Stimulated activated naive CD8-positive, alpha-beta T cell treated with anti-CD3 and anti-CD28 coated beads, Interleukin-15, Interleukin-2, amounts not matched to agents 100 ng/mL and 50 ng/mL, for 24 hours (primary cell): ENCODE results near the gene CMYA5.
A peak's percentile ranks its signal among the peaks of the same experiment; 100 is the strongest.

Source experiments
- H3K27ac Mint-ChIP-seq: one replicate; pipeline ENCODE4 v1.8.0; 2021; ENCODE audit warnings: mild to moderate bottlenecking, mixed read lengths
- H3K27me3 Mint-ChIP-seq: one replicate; pipeline ENCODE4 v1.8.0; 2021; ENCODE audit warnings: mixed read lengths
- H3K36me3 Mint-ChIP-seq: one replicate; pipeline ENCODE4 v1.8.0; 2021; ENCODE audit warnings: low read depth, mixed read lengths
- H3K4me1 Mint-ChIP-seq: one replicate; pipeline ENCODE4 v1.8.0; 2021; ENCODE audit warnings: low read depth, mixed read lengths
- H3K4me3 Mint-ChIP-seq: one replicate; pipeline ENCODE4 v1.8.0; 2021; ENCODE audit warnings: mild to moderate bottlenecking, mixed read lengths
- H3K9me3 Mint-ChIP-seq: one replicate; pipeline ENCODE4 v1.8.0; 2021; ENCODE audit warnings: mixed read lengths

The CMYA5 gene

DNA sequence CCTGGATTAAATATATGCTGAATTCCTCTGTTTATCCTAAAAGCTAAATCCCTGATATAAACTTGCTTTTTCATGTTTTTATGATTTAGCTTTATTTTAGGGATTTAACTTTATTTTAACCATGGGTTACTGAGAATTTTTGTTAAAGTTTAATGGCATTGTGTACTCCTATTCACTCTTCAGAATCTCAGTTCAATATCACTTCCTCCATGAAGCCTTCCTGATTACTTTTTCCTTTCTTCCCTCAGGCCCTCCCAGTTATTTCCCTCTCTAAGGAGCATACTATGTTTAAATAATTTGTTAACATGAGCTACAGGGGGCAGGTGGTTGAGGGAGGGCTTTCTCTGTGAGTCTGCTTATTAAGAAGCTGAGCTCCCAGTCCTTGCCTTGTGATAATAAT lies 151.5 kb downstream of the CMYA5 start:
- H3K27ac Mint-ChIP-seq = no peak overlapping the region
- H3K4me1 Mint-ChIP-seq = peaks cover 12% of the 10 kb centered on the region
- no peaks in the 10 kb centered on the region for H3K36me3 Mint-ChIP-seq
- no peak overlapping the region for H3K4me3 Mint-ChIP-seq
- H3K27me3 Mint-ChIP-seq = peaks cover 4% of the 10 kb centered on the region
- H3K9me3 Mint-ChIP-seq = no peaks in the 10 kb centered on the region

DNA sequence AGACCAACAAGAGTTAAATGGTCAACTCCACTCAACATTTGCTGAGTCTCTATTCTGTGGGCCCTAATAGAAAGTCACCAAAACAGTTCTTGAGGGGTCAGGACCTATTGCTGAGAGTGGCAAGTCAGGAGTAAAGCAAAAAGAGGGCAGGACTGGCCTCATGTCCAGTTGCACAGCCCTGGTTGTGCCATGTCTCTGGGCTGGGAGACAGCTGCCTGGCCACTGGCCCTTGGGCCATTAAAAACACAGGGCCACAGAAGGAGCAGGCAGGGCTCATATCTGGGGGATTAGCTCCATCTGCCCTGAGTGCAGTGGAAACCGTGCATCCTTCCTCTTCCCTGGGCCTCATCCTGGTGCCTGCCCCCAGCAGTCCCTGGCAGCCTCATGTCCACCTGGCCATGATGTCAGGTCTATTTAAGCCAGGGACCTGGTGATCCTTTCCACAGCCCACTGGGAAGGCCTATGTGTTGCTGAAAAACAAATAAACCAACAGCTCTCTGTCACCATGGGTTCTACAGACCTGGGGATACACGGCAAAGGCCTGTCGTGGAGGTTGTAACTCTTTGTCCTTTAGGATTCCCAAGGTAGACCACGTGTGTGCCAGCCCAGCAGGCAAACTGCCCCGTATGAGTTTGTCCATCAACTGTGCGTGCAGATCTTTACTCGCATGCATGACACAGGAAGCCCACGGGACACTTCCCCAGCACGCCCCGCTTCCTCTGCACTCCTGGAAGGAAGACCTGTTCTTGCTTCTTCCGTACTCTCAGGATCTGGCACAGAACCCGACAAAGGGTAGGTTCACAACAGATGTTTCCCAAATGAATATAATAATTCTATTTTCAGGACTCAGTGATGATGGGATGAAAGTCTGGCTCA lies 152.6 kb downstream of the CMYA5 start:
- peaks cover 12% of the 10 kb centered on the region for H3K4me1 Mint-ChIP-seq
- no peak overlapping the region for H3K27ac Mint-ChIP-seq
- peaks cover 4% of the 10 kb centered on the region for H3K27me3 Mint-ChIP-seq
- H3K4me3 Mint-ChIP-seq = no peak overlapping the region
- H3K36me3 Mint-ChIP-seq = no peaks in the 10 kb centered on the region
- no peaks in the 10 kb centered on the region for H3K9me3 Mint-ChIP-seq

DNA sequence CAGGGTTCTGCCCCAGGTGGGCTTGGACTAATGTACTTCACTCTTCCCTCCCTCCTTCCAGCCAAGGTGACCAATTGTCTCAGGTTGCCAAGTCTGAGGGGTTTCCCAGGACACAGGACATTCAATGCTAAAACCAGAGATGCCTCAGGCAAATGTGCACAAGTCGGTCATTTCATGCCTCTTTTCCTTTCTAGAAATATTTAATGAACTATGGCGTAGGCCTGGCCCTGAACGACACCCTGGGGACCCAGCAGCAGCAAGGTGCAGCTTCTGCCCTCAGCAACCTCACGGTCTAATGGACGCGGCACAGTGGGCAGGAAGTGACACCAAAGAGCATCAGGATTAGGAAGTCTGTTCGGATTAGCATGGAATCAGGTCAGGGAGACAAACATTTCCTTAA lies 153.4 kb downstream of the CMYA5 start:
- Mint-ChIP-seq H3K4me1 (peaks cover 12% of the 10 kb centered on the region), H3K36me3 (no peaks in the 10 kb centered on the region), H3K27me3 (peaks cover 8% of the 10 kb centered on the region), H3K4me3 (no peak overlapping the region), H3K27ac (no peak overlapping the region), H3K9me3 (no peaks in the 10 kb centered on the region)

DNA sequence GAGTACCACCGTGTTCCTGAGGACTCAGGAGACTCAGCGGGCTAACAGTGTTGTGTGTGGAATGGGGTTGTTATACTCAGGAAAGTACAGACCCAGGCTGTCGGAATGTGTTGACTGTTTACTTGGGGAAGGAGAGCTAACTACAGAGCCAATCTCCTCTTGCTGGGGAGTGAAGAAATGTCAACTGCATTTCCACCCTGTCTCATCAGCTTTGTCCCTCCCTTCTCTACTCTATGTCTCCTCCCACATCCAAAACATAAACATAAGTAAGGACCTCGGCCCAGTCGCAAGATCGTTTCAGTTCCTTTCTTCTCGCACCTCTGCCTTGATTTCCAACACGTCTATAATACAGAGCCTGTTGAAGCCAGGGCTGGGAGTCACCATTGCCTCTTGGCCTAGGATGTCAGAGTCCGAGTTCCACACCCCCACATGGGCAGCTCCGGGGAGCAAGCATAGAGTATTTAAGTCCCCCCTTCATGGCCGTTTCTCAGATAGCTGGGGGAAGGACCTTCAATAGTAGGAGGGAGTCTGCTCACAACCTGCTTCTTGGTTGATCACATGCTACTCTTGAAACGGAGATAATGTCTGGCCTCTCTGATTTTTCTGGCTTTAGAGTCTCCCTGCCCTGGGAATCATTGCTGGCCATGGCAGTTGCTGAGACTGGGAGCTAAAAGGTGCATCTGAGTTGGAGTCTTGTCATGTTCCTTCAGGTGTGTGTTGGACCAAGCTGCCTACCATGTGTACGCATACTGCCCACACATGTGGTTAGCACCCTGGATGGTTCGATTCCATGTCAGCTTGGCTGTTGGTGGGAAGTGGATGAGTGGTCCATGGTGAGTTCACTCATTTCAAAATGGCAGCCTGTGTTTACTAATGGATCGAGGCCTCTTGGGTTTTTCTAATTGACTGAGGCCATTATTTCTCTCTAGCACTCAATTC lies 154.1 kb downstream of the CMYA5 start:
- Mint-ChIP-seq H3K4me1 (peaks cover 12% of the 10 kb centered on the region), H3K36me3 (no peaks in the 10 kb centered on the region), H3K27me3 (peaks cover 8% of the 10 kb centered on the region), H3K27ac (no peak overlapping the region), H3K9me3 (no peaks in the 10 kb centered on the region), H3K4me3 (no peak overlapping the region)

DNA sequence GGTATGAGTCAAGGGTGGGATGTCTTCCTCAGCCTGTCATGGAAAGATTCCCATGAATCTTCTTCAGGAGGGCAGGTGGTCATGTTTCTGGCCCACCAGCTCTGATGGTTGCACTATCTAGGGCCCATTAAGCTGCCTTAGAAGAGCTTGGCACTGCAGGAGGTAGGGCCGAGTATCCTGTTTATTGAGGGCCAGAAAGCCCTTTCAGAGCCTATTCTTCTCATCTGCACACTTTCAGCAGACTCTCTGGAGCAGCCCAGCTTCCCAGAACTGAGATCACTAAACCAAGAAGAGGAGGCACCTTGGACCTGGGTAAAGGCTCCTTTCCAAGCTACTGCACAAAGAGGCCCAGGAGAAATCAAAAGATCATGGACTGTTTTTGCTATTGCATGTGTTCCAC lies 154.9 kb downstream of the CMYA5 start:
- Mint-ChIP-seq H3K9me3 (no peaks in the 10 kb centered on the region), H3K4me3 (no peak overlapping the region), H3K27ac (no peak overlapping the region), H3K36me3 (no peaks in the 10 kb centered on the region), H3K27me3 (peaks cover 8% of the 10 kb centered on the region), H3K4me1 (peaks cover 12% of the 10 kb centered on the region)

DNA sequence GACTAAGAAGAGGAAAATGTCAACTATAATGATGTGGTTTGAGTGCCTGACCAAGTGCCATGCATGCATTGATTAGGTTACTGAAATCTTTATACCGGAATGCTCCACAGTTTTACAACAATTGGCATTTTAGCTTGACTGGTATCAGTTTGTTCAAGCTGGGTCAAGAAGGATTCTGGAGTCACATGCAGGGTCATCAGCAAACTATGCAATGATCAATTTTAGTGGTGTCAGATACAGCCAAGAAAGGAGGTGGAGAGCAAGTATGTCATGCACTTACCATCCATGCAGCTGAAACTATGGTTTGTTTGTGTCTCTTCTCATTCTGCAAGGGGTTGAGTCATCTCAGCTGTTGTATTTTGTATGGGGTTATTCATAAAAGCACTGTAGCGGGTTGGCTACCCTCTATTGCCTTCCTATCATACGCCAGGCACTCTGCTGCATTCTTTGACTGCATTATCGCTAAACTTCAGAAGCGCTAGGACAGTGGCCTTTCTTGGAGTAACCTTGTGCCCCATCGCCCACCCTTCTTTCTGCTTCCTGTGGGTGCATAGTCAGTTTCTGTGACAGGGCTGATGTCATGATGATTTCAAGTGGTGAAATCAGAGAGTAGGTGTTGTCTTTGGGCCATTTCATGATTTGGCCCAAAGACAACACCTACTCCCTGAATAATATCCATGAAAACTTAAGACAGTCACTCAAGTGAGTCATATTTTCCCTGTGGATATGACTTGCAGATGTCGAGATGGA lies 156.0 kb downstream of the CMYA5 start:
- Mint-ChIP-seq H3K4me3 (no peak overlapping the region), H3K4me1 (peaks cover 12% of the 10 kb centered on the region), H3K36me3 (no peaks in the 10 kb centered on the region), H3K27ac (peak overlapping the region; percentile 33), H3K9me3 (no peaks in the 10 kb centered on the region), H3K27me3 (peaks cover 5% of the 10 kb centered on the region)

DNA sequence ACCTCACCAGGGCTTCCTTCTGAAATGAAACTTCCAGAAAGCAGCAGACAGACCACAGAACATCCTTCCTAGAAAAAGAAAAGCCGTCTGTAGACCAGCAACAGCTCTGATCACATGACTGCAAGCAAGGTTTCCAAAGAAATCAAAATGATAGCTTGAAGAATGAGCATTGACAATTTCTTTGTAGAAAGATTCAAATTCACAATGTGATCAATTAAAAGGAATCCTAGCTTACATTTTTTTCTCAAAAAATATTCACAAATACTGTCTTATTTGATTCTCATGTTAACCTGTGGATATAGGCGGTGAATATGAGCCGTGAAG lies 156.5 kb downstream of the CMYA5 start:
- peak overlapping the region; percentile 33 for H3K27ac Mint-ChIP-seq
- no peaks in the 10 kb centered on the region for H3K36me3 Mint-ChIP-seq
- H3K27me3 Mint-ChIP-seq = peaks cover 4% of the 10 kb centered on the region
- no peak overlapping the region for H3K4me3 Mint-ChIP-seq
- H3K9me3 Mint-ChIP-seq = no peaks in the 10 kb centered on the region
- H3K4me1 Mint-ChIP-seq = peaks cover 12% of the 10 kb centered on the region

DNA sequence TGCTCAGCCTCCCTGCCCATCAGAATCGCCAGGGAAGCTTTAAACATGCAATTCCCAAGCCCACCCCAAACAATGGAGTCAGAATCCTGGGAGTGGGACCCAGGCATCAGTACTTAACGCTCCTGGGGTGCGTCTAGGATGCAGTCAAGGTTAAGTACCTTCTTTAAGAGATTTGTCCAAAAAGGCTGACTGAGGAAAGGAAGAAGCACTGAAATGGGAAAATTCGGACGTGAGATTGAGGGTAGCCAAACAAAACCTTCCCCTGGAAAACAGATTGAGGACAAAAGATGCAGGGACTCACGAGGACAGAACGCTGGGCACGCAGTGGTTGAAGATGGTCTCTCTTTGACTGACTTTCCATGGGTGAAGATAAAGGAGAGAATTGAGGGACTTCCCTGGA lies 157.9 kb downstream of the CMYA5 start:
- Mint-ChIP-seq H3K27ac (no peak overlapping the region), H3K4me1 (peaks cover 12% of the 10 kb centered on the region), H3K27me3 (peaks cover 9% of the 10 kb centered on the region), H3K9me3 (no peaks in the 10 kb centered on the region), H3K4me3 (no peak overlapping the region), H3K36me3 (no peaks in the 10 kb centered on the region)

DNA sequence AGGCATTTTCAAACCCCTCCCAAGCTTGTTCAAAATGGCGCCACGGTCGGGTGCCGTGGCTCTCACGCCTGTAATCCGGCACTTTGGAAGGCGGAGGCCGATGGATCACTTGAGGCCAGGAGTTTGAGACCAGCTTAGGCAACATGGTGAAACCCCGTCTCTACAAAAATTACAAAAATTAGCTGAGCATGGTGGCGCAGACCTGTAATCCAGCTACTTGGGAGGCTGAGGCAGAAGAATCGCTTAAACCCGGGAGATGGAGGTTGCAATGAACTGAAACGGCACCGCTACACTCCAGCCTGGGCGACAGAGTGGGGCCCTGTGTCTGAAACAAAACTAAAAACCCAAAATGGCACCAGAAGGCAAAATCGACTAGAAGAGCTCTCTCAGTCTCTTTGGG lies 159.4 kb downstream of the CMYA5 start:
- H3K36me3 Mint-ChIP-seq = no peaks in the 10 kb centered on the region
- H3K4me1 Mint-ChIP-seq = peaks cover 15% of the 10 kb centered on the region
- H3K4me3 Mint-ChIP-seq = no peak overlapping the region
- H3K27ac Mint-ChIP-seq = no peak overlapping the region
- no peaks in the 10 kb centered on the region for H3K9me3 Mint-ChIP-seq
- H3K27me3 Mint-ChIP-seq = peaks cover 9% of the 10 kb centered on the region
